Activated T-cell treated with anti-CD3 and anti-CD28 coated beads for 48 hours (primary cell): ENCODE data around the gene PCDHB15.
"Not testable (repeated sequence)": the region's sequence is repeated elsewhere in the genome, so short reads cannot be mapped to it uniquely, and the experiment has no call there.

Experiments
- DNase-seq: peaks from one replicate; pipeline ENCODE4 v3.0.0-alpha.2; 2020; ENCODE audit warnings: low read depth

The PCDHB15 gene

GRCh38 chr5:141247434-141247833 lies 2.2 kb downstream of the PCDHB15 start:
- not testable (repeated sequence) for DNase-seq

GRCh38 chr5:141250576-141250975 lies 5.4 kb downstream of the PCDHB15 start:
- DNase-seq = no peak

- no peak for DNase-seq
These were observed 13.3 kb downstream of the PCDHB15 start for GRCh38 chr5:141258464-141258863.

GRCh38 chr5:141258948-141259347 lies 13.8 kb downstream of the PCDHB15 start:
- no peak for DNase-seq

- DNase-seq = no peak
These were observed 15.5 kb downstream of the PCDHB15 start for GRCh38 chr5:141260458-141261237.

- DNase-seq = no peak
These were observed 16.0 kb downstream of the PCDHB15 start for GRCh38 chr5:141261238-141261546.

- DNase-seq = no peak
These were observed 24.0 kb downstream of the PCDHB15 start for GRCh38 chr5:141269195-141269594.

- no peak for DNase-seq
These were observed 27.7 kb downstream of the PCDHB15 start for GRCh38 chr5:141272906-141273305.

GRCh38 chr5:141298376-141298775 lies 53.2 kb downstream of the PCDHB15 start:
- no peak for DNase-seq
